ENCODE data around the gene FURIN.

FURIN gene

GRCh38 chr15:90892023-90892422 lies 23.6 kb downstream of the FURIN start:
- no peak for TF ChIP-seq GATA3 (IDR thresholded peaks at IDR 0.05; ENCODE audit: low read depth, low read length)
- TF ChIP-seq GATA2 (IDR thresholded peaks at IDR 0.05; ENCODE audit: low read depth, low read length) = no peak

GRCh38 chr15:90892498-90893174 lies 24.2 kb downstream of the FURIN start:
- no peak for TF ChIP-seq GATA2 (IDR thresholded peaks at IDR 0.05; ENCODE audit: low read depth, low read length)
- TF ChIP-seq GATA3 (IDR thresholded peaks at IDR 0.05; ENCODE audit: low read depth, low read length) = no peak

- no peak for TF ChIP-seq GATA2 (IDR thresholded peaks at IDR 0.05; ENCODE audit: low read depth, low read length)
- no peak for TF ChIP-seq GATA3 (IDR thresholded peaks at IDR 0.05; ENCODE audit: low read depth, low read length)
Observed at GRCh38 chr15:90893175-90894090, 25.0 kb downstream of the FURIN start.

GRCh38 chr15:90895571-90896117 lies 27.3 kb downstream of the FURIN start:
- TF ChIP-seq GATA2 (IDR thresholded peaks at IDR 0.05; ENCODE audit: low read depth, low read length) = peak; percentile 88
- no peak; the same call in 1 of the 2 replicates for TF ChIP-seq GATA3 (IDR thresholded peaks at IDR 0.05; ENCODE audit: low read depth, low read length)

GRCh38 chr15:90901175-90902039 lies 33.0 kb downstream of the FURIN start:
- TF ChIP-seq GATA3 (IDR thresholded peaks at IDR 0.05; ENCODE audit: low read depth, low read length) = no peak
- no peak for TF ChIP-seq GATA2 (IDR thresholded peaks at IDR 0.05; ENCODE audit: low read depth, low read length)

- TF ChIP-seq GATA2 (IDR thresholded peaks at IDR 0.05; ENCODE audit: low read depth, low read length) = no peak
- TF ChIP-seq GATA3 (IDR thresholded peaks at IDR 0.05; ENCODE audit: low read depth, low read length) = no peak
Observed at GRCh38 chr15:90902040-90902839, 33.9 kb downstream of the FURIN start.

- TF ChIP-seq GATA2 (IDR thresholded peaks at IDR 0.05; ENCODE audit: low read depth, low read length) (no peak), GATA3 (IDR thresholded peaks at IDR 0.05; ENCODE audit: low read depth, low read length) (no peak)
Observed at GRCh38 chr15:90902840-90903732, 34.7 kb downstream of the FURIN start, which contains the start of gene MAN2A2. Gene MAN2A2, plus strand, starts transcription at chr15:90903302. Its CDS starts 906 bp downstream, at chr15:90904208.

GRCh38 chr15:90903733-90904536 lies 35.5 kb downstream of the FURIN start:
- TF ChIP-seq GATA2 (IDR thresholded peaks at IDR 0.05; ENCODE audit: low read depth, low read length) (no peak), GATA3 (IDR thresholded peaks at IDR 0.05; ENCODE audit: low read depth, low read length) (no peak)

GRCh38 chr15:90904746-90905145 lies 36.4 kb downstream of the FURIN start:
- TF ChIP-seq GATA3 (IDR thresholded peaks at IDR 0.05; ENCODE audit: low read depth, low read length) (no peak), GATA2 (IDR thresholded peaks at IDR 0.05; ENCODE audit: low read depth, low read length) (no peak)

GRCh38 chr15:90905306-90906180 lies 37.2 kb downstream of the FURIN start:
- TF ChIP-seq GATA2 (IDR thresholded peaks at IDR 0.05; ENCODE audit: low read depth, low read length) (no peak), GATA3 (IDR thresholded peaks at IDR 0.05; ENCODE audit: low read depth, low read length) (no peak)

Measured in SH-SY5Y (cell line).